ENCODE measurements around the gene RASAL2. TPM values are rescaled to one million over a fixed set of nuclear protein-coding genes. Genes with fewer than 3 reads are reported as not detected.

RASAL2 gene
- total RNA-seq, 2 donors from 2014 or later: not detected

GRCh38 chr1:178418284-178418955 lies 324.5 kb downstream of the RASAL2 start:
- H3K36me3 Mint-ChIP-seq: peaks cover 7% of the 10 kb centered on the region
- no peaks in the 10 kb centered on the region for H3K27me3 Mint-ChIP-seq
- DNase-seq (ENCODE audit: low spot score): no peak
- no peak overlapping the region for H3K4me3 Mint-ChIP-seq
- ATAC-seq: no peak
- H3K27ac Mint-ChIP-seq: no peak overlapping the region
- H3K9me3 Mint-ChIP-seq: peaks cover 4% of the 10 kb centered on the region
- no peaks in the 10 kb centered on the region for H3K4me1 Mint-ChIP-seq (ENCODE audit: low read depth in 2 of 2)

GRCh38 chr1:178434360-178434759 lies 340.5 kb downstream of the RASAL2 start:
- Mint-ChIP-seq H3K36me3 (no peaks in the 10 kb centered on the region), H3K4me1 (ENCODE audit: low read depth in 2 of 2) (no peaks in the 10 kb centered on the region), H3K27ac (no peak overlapping the region), H3K9me3 (peaks cover 3% of the 10 kb centered on the region), H3K4me3 (no peak overlapping the region), H3K27me3 (peaks cover 0 to 2% of the 10 kb centered on the region in 2 donors)
- DNase-seq (ENCODE audit: low spot score) (no peak), ATAC-seq (no peak)

- ATAC-seq: no peak
- Mint-ChIP-seq H3K27me3 (peaks cover 0 to 2% of the 10 kb centered on the region in 2 donors), H3K36me3 (no peaks in the 10 kb centered on the region), H3K27ac (no peak overlapping the region), H3K9me3 (no peaks in the 10 kb centered on the region), H3K4me1 (ENCODE audit: low read depth in 2 of 2) (no peaks in the 10 kb centered on the region), H3K4me3 (no peak overlapping the region)
- no peak for DNase-seq (ENCODE audit: low spot score)
These were observed 341.1 kb downstream of the RASAL2 start for GRCh38 chr1:178434899-178435435.

- no peaks in the 10 kb centered on the region for H3K27me3 Mint-ChIP-seq
- DNase-seq (ENCODE audit: low spot score) (no peak), ATAC-seq (no peak)
- no peaks in the 10 kb centered on the region for H3K36me3 Mint-ChIP-seq
- no peak overlapping the region for H3K4me3 Mint-ChIP-seq
- H3K4me1 Mint-ChIP-seq (ENCODE audit: low read depth in 2 of 2): no peaks in the 10 kb centered on the region
- peaks cover 2% of the 10 kb centered on the region for H3K9me3 Mint-ChIP-seq
- no peak overlapping the region for H3K27ac Mint-ChIP-seq
These were observed 343.0 kb downstream of the RASAL2 start for GRCh38 chr1:178436899-178437298.

GRCh38 chr1:178438432-178438831 lies 344.5 kb downstream of the RASAL2 start:
- Mint-ChIP-seq H3K4me1 (ENCODE audit: low read depth in 2 of 2) (no peaks in the 10 kb centered on the region), H3K36me3 (no peaks in the 10 kb centered on the region), H3K27me3 (peaks cover 0 to 9% of the 10 kb centered on the region in 2 donors), H3K9me3 (peaks cover 2% of the 10 kb centered on the region), H3K4me3 (no peak overlapping the region), H3K27ac (no peak overlapping the region)
- DNase-seq (ENCODE audit: low spot score): no peak
- ATAC-seq: no peak

- no peak for ATAC-seq
- H3K4me1 Mint-ChIP-seq (ENCODE audit: low read depth in 2 of 2): no peaks in the 10 kb centered on the region
- no peak for DNase-seq (ENCODE audit: low spot score)
- peaks cover 1 to 9% of the 10 kb centered on the region in 2 donors for H3K27me3 Mint-ChIP-seq
- peaks cover 2% of the 10 kb centered on the region for H3K9me3 Mint-ChIP-seq
- H3K27ac Mint-ChIP-seq: no peak overlapping the region
- H3K36me3 Mint-ChIP-seq: no peaks in the 10 kb centered on the region
- H3K4me3 Mint-ChIP-seq: no peak overlapping the region
These were observed 349.0 kb downstream of the RASAL2 start for GRCh38 chr1:178442925-178443324.

- Mint-ChIP-seq H3K36me3 (no peaks in the 10 kb centered on the region), H3K27me3 (peaks cover 0 to 8% of the 10 kb centered on the region in 2 donors), H3K4me3 (no peak overlapping the region), H3K4me1 (ENCODE audit: low read depth in 2 of 2) (no peaks in the 10 kb centered on the region), H3K9me3 (no peaks in the 10 kb centered on the region), H3K27ac (no peak overlapping the region)
- ATAC-seq: no peak
- DNase-seq (ENCODE audit: low spot score): no peak
These were observed 357.0 kb downstream of the RASAL2 start for GRCh38 chr1:178450871-178451270.

- no peak for ATAC-seq
- Mint-ChIP-seq H3K4me3 (no peak overlapping the region), H3K9me3 (no peaks in the 10 kb centered on the region), H3K4me1 (ENCODE audit: low read depth in 2 of 2) (no peaks in the 10 kb centered on the region), H3K36me3 (no peaks in the 10 kb centered on the region), H3K27ac (no peak overlapping the region), H3K27me3 (peaks cover 0 to 8% of the 10 kb centered on the region in 2 donors)
- no peak for DNase-seq (ENCODE audit: low spot score)
These were observed 357.6 kb downstream of the RASAL2 start for GRCh38 chr1:178451529-178451928.

- no peak for DNase-seq (ENCODE audit: low spot score)
- H3K36me3 Mint-ChIP-seq: no peaks in the 10 kb centered on the region
- no peaks in the 10 kb centered on the region for H3K9me3 Mint-ChIP-seq
- H3K27ac Mint-ChIP-seq: no peak overlapping the region
- H3K4me1 Mint-ChIP-seq (ENCODE audit: low read depth in 2 of 2): no peaks in the 10 kb centered on the region
- H3K27me3 Mint-ChIP-seq: peaks cover 0 to 8% of the 10 kb centered on the region in 2 donors
- no peak overlapping the region for H3K4me3 Mint-ChIP-seq
- no peak for ATAC-seq
These were observed 358.1 kb downstream of the RASAL2 start for GRCh38 chr1:178452013-178452412.

GRCh38 chr1:178456472-178456871 lies 362.6 kb downstream of the RASAL2 start:
- Mint-ChIP-seq H3K27ac (no peak overlapping the region), H3K9me3 (no peaks in the 10 kb centered on the region), H3K4me3 (no peak overlapping the region), H3K27me3 (no peaks in the 10 kb centered on the region), H3K4me1 (ENCODE audit: low read depth in 2 of 2) (no peaks in the 10 kb centered on the region), H3K36me3 (no peaks in the 10 kb centered on the region)
- ATAC-seq (no peak), DNase-seq (ENCODE audit: low spot score) (no peak)

GRCh38 chr1:178457651-178458050 lies 363.7 kb downstream of the RASAL2 start:
- DNase-seq (ENCODE audit: low spot score): no peak
- H3K27me3 Mint-ChIP-seq: no peaks in the 10 kb centered on the region
- H3K36me3 Mint-ChIP-seq: no peaks in the 10 kb centered on the region
- H3K4me3 Mint-ChIP-seq: no peak overlapping the region
- ATAC-seq: no peak
- H3K4me1 Mint-ChIP-seq (ENCODE audit: low read depth in 2 of 2): no peaks in the 10 kb centered on the region
- no peak overlapping the region for H3K27ac Mint-ChIP-seq
- no peaks in the 10 kb centered on the region for H3K9me3 Mint-ChIP-seq

- Mint-ChIP-seq H3K9me3 (no peaks in the 10 kb centered on the region), H3K36me3 (no peaks in the 10 kb centered on the region), H3K4me1 (ENCODE audit: low read depth in 2 of 2) (no peaks in the 10 kb centered on the region), H3K27me3 (no peaks in the 10 kb centered on the region), H3K27ac (no peak overlapping the region), H3K4me3 (no peak overlapping the region)
- no peak for DNase-seq (ENCODE audit: low spot score)
- peak in 1 of 2 donors; percentile 43 for ATAC-seq
These were observed 364.3 kb downstream of the RASAL2 start for GRCh38 chr1:178458203-178458602.

GRCh38 chr1:178461104-178461503 lies 367.2 kb downstream of the RASAL2 start:
- H3K9me3 Mint-ChIP-seq: no peaks in the 10 kb centered on the region
- DNase-seq (ENCODE audit: low spot score) (no peak), ATAC-seq (no peak)
- no peak overlapping the region for H3K4me3 Mint-ChIP-seq
- H3K27me3 Mint-ChIP-seq: peaks cover 2 to 8% of the 10 kb centered on the region in 2 donors
- H3K4me1 Mint-ChIP-seq (ENCODE audit: low read depth in 2 of 2): no peaks in the 10 kb centered on the region
- no peaks in the 10 kb centered on the region for H3K36me3 Mint-ChIP-seq
- no peak overlapping the region for H3K27ac Mint-ChIP-seq

GRCh38 chr1:178461701-178462100 lies 367.8 kb downstream of the RASAL2 start:
- no peak overlapping the region for H3K4me3 Mint-ChIP-seq
- no peaks in the 10 kb centered on the region for H3K36me3 Mint-ChIP-seq
- H3K27ac Mint-ChIP-seq: no peak overlapping the region
- peaks cover 2 to 10% of the 10 kb centered on the region in 2 donors for H3K27me3 Mint-ChIP-seq
- ATAC-seq (no peak), DNase-seq (ENCODE audit: low spot score) (no peak)
- no peaks in the 10 kb centered on the region for H3K4me1 Mint-ChIP-seq (ENCODE audit: low read depth in 2 of 2)
- no peaks in the 10 kb centered on the region for H3K9me3 Mint-ChIP-seq

- H3K27ac Mint-ChIP-seq: no peak overlapping the region
- H3K36me3 Mint-ChIP-seq: no peaks in the 10 kb centered on the region
- peaks cover 2 to 10% of the 10 kb centered on the region in 2 donors for H3K27me3 Mint-ChIP-seq
- DNase-seq (ENCODE audit: low spot score) (no peak), ATAC-seq (no peak)
- H3K4me1 Mint-ChIP-seq (ENCODE audit: low read depth in 2 of 2): no peaks in the 10 kb centered on the region
- H3K4me3 Mint-ChIP-seq: no peak overlapping the region
- no peaks in the 10 kb centered on the region for H3K9me3 Mint-ChIP-seq
These were observed 370.2 kb downstream of the RASAL2 start for GRCh38 chr1:178464141-178464540.

Measured in natural killer cell treated with Interleukin-12 subunit alpha and Interleukin-12 subunit beta and Interleukin-15 and Interleukin-18, amount 100 ng/mL, for 72 hours (primary cell).